ENCODE measurements around the gene ZMIZ1.

The ZMIZ1 gene

GRCh38 chr10:79188154-79188965 lies 119.6 kb downstream of the ZMIZ1 start:
- Histone ChIP-seq H3K4me1 (ENCODE audit: control extremely low read depth in 1 of 4, control insufficient read depth in 4 of 4, insufficient read depth in 4 of 4, low read length in 3 of 4) (peaks cover 5 to 92% (median 86%) of the 10 kb centered on the region in 4 experiments), H3K36me3 (ENCODE audit: control insufficient read depth in 4 of 4, insufficient read depth in 4 of 4, low read length in 3 of 4) (peaks cover 9 to 93% (median 32%) of the 10 kb centered on the region in 4 experiments), H3K27me3 (replicated peaks in 2 of 5; ENCODE audit: control insufficient read depth in 4 of 5, insufficient read depth in 5 of 5, low read length in 4 of 5) (no peaks in the 10 kb centered on the region), H3K9me3 (ENCODE audit: control extremely low read depth in 1 of 5, control insufficient read depth in 4 of 5, insufficient read depth in 2 of 5, low read depth in 1 of 5, low read length in 4 of 5) (no peaks in the 10 kb centered on the region), H3K27ac (ENCODE audit: insufficient read depth in 1 of 2, low read depth in 1 of 2, low read length in 2 of 2, poor library complexity in 1 of 2, severe bottlenecking in 2 of 2) (peak overlapping the region in 1 of 2 experiments; percentile 65), H3K4me3 (ENCODE audit: control insufficient read depth in 1 of 7, extremely low read depth in 1 of 7, insufficient read depth in 4 of 7, low read depth in 2 of 7, low read length in 6 of 7) (no peak overlapping the region)
- CTCF ChIA-PET = interaction anchor here (0.8 to 14.1 kb wide), 11 partner anchors 8 to 181 kb away, joined by 3 to 195 read pairs (median 4); no protein-coding TSS in a partner anchor
- 90% methylated on average over 12 of the region's 14 CpGs for WGBS (ENCODE audit: insufficient coverage)
- DNase-seq = no peak
- POLR2A ChIA-PET = no interaction called here

DNA sequence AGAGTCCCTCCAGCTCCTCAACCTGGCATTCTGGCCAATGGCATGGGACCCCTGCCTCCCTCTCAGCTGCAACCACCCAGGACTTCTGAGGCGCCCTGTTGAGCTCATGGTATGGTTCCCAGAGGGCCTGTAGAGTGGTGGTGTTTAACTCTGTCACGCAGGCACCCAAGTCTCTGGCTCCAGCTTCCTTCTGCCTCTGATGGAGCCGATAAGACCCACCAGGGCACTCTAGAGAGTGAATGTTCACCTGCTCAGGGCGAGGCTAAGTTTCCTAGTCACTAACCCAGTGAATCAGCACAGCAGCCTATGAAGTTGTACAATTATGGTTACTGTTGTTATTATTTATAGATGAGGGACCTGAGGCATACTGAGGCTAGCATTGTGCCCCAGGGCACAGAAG lies 120.4 kb downstream of the ZMIZ1 start:
- no peaks in the 10 kb centered on the region for H3K9me3 ChIP-seq (ENCODE audit: control extremely low read depth in 1 of 5, control insufficient read depth in 4 of 5, insufficient read depth in 2 of 5, low read depth in 1 of 5, low read length in 4 of 5)
- no peaks in the 10 kb centered on the region for H3K27me3 ChIP-seq (replicated peaks in 2 of 5; ENCODE audit: control insufficient read depth in 4 of 5, insufficient read depth in 5 of 5, low read length in 4 of 5)
- peaks cover 10 to 92% (median 35%) of the 10 kb centered on the region in 4 experiments for H3K36me3 ChIP-seq (ENCODE audit: control insufficient read depth in 4 of 4, insufficient read depth in 4 of 4, low read length in 3 of 4)
- POLR2A ChIA-PET = no interaction called here
- 43% methylated on average over 3 of the region's 4 CpGs for WGBS (ENCODE audit: insufficient coverage)
- peak in 2 of 3 donors; percentile 64 to 73 for DNase-seq
- peak overlapping the region; percentile 47 to 65 for H3K27ac ChIP-seq (ENCODE audit: insufficient read depth in 1 of 2, low read depth in 1 of 2, low read length in 2 of 2, poor library complexity in 1 of 2, severe bottlenecking in 2 of 2)
- CTCF ChIA-PET = interaction anchor here (0.9 to 14.1 kb wide), 11 partner anchors 8 to 1142 kb away, joined by 3 to 195 read pairs (median 4); no protein-coding TSS in a partner anchor
- no peak overlapping the region for H3K4me3 ChIP-seq (ENCODE audit: control insufficient read depth in 1 of 7, extremely low read depth in 1 of 7, insufficient read depth in 4 of 7, low read depth in 2 of 7, low read length in 6 of 7)
- H3K4me1 ChIP-seq (ENCODE audit: control extremely low read depth in 1 of 4, control insufficient read depth in 4 of 4, insufficient read depth in 4 of 4, low read length in 3 of 4) = peaks cover 5 to 90% (median 82%) of the 10 kb centered on the region in 4 experiments

GRCh38 chr10:79189853-79190435 lies 121.2 kb downstream of the ZMIZ1 start:
- H3K27ac ChIP-seq (ENCODE audit: insufficient read depth in 1 of 2, low read depth in 1 of 2, low read length in 2 of 2, poor library complexity in 1 of 2, severe bottlenecking in 2 of 2) = peak overlapping the region in 1 of 2 experiments; percentile 65
- ChIA-PET CTCF (interaction anchor here (0.6 to 14.1 kb wide), 12 partner anchors 7 to 1143 kb away, joined by 3 to 195 read pairs (median 4); no protein-coding TSS in a partner anchor), POLR2A (no interaction called here)
- no peaks in the 10 kb centered on the region for H3K27me3 ChIP-seq (replicated peaks in 2 of 5; ENCODE audit: control insufficient read depth in 4 of 5, insufficient read depth in 5 of 5, low read length in 4 of 5)
- H3K4me1 ChIP-seq (ENCODE audit: control extremely low read depth in 1 of 4, control insufficient read depth in 4 of 4, insufficient read depth in 4 of 4, low read length in 3 of 4) = peaks cover 4 to 89% (median 82%) of the 10 kb centered on the region in 4 experiments
- peaks cover 10 to 88% (median 38%) of the 10 kb centered on the region in 4 experiments for H3K36me3 ChIP-seq (ENCODE audit: control insufficient read depth in 4 of 4, insufficient read depth in 4 of 4, low read length in 3 of 4)
- H3K9me3 ChIP-seq (ENCODE audit: control extremely low read depth in 1 of 5, control insufficient read depth in 4 of 5, insufficient read depth in 2 of 5, low read depth in 1 of 5, low read length in 4 of 5) = no peaks in the 10 kb centered on the region
- H3K4me3 ChIP-seq (ENCODE audit: control insufficient read depth in 1 of 7, extremely low read depth in 1 of 7, insufficient read depth in 4 of 7, low read depth in 2 of 7, low read length in 6 of 7) = no peak overlapping the region
- no peak for DNase-seq
- WGBS (ENCODE audit: insufficient coverage) = 96% methylated on average over 9 of the region's 10 CpGs

- Histone ChIP-seq H3K36me3 (ENCODE audit: control insufficient read depth in 4 of 4, insufficient read depth in 4 of 4, low read length in 3 of 4) (peaks cover 10 to 86% (median 39%) of the 10 kb centered on the region in 4 experiments), H3K27me3 (replicated peaks in 2 of 5; ENCODE audit: control insufficient read depth in 4 of 5, insufficient read depth in 5 of 5, low read length in 4 of 5) (no peaks in the 10 kb centered on the region), H3K27ac (ENCODE audit: insufficient read depth in 1 of 2, low read depth in 1 of 2, low read length in 2 of 2, poor library complexity in 1 of 2, severe bottlenecking in 2 of 2) (peak overlapping the region in 1 of 2 experiments; percentile 56), H3K9me3 (ENCODE audit: control extremely low read depth in 1 of 5, control insufficient read depth in 4 of 5, insufficient read depth in 2 of 5, low read depth in 1 of 5, low read length in 4 of 5) (no peaks in the 10 kb centered on the region), H3K4me1 (ENCODE audit: control extremely low read depth in 1 of 4, control insufficient read depth in 4 of 4, insufficient read depth in 4 of 4, low read length in 3 of 4) (peaks cover 0 to 87% (median 79%) of the 10 kb centered on the region in 4 experiments), H3K4me3 (ENCODE audit: control insufficient read depth in 1 of 7, extremely low read depth in 1 of 7, insufficient read depth in 4 of 7, low read depth in 2 of 7, low read length in 6 of 7) (no peak overlapping the region)
- no CpG with 5 or more reads among the region's 1 CpG for WGBS (ENCODE audit: insufficient coverage)
- no peak for DNase-seq
- POLR2A ChIA-PET = no interaction called here
- CTCF ChIA-PET = interaction anchor here (0.6 to 14.1 kb wide), 12 partner anchors 12 to 1144 kb away, joined by 3 to 195 read pairs (median 4); no protein-coding TSS in a partner anchor
Observed at GRCh38 chr10:79190740-79191261, 122.0 kb downstream of the ZMIZ1 start.

DNA sequence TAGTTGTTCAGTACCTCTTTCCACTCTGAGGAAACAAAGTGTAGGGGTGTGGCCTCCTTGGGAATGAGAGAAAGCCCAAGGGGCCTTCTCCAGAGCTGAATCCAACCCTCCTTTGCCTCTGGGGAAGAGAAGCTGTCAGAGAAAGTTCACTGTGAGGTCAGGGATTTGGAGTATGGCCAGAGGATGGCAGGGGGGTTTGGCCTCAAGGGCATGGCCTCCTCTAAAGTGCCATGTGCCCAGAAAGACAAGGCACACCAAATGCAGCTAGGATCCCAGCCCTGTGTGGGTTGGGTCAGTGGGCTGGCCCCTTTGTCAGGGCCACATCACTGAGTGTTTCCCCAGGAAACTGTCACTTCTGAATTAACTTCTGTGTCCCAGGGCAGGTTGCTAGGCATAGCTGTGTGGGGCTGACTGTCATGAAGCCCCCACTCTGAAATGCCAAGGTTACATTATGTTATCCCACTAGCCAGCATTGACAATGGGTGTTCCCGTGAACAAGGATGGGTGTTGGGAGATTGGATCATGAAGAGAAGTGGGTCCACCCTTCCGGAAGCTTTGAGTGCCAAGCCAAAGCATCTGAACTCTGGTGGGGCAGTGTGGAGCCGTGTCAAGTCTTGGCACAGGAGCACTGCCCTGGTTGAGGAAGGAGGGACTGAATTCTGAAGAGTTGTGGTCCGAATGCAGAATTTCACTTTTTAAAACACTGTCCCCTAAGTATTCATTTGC lies 123.3 kb downstream of the ZMIZ1 start:
- Histone ChIP-seq H3K4me1 (ENCODE audit: control extremely low read depth in 1 of 4, control insufficient read depth in 4 of 4, insufficient read depth in 4 of 4, low read length in 3 of 4) (peaks cover 0 to 82% (median 71%) of the 10 kb centered on the region in 4 experiments), H3K9me3 (ENCODE audit: control extremely low read depth in 1 of 5, control insufficient read depth in 4 of 5, insufficient read depth in 2 of 5, low read depth in 1 of 5, low read length in 4 of 5) (no peaks in the 10 kb centered on the region), H3K36me3 (ENCODE audit: control insufficient read depth in 4 of 4, insufficient read depth in 4 of 4, low read length in 3 of 4) (peaks cover 10 to 84% (median 46%) of the 10 kb centered on the region in 4 experiments), H3K27me3 (replicated peaks in 2 of 5; ENCODE audit: control insufficient read depth in 4 of 5, insufficient read depth in 5 of 5, low read length in 4 of 5) (no peaks in the 10 kb centered on the region), H3K27ac (ENCODE audit: insufficient read depth in 1 of 2, low read depth in 1 of 2, low read length in 2 of 2, poor library complexity in 1 of 2, severe bottlenecking in 2 of 2) (peak overlapping the region; percentile 17 to 56), H3K4me3 (ENCODE audit: control insufficient read depth in 1 of 7, extremely low read depth in 1 of 7, insufficient read depth in 4 of 7, low read depth in 2 of 7, low read length in 6 of 7) (no peak overlapping the region)
- ChIA-PET POLR2A (no interaction called here), CTCF (interaction anchor here (0.8 to 14.1 kb wide), 10 partner anchors 10 to 117 kb away, joined by 3 to 195 read pairs (median 4); no protein-coding TSS in a partner anchor)
- DNase-seq = no peak
- 88% methylated on average over 3 of the region's 4 CpGs for WGBS (ENCODE audit: insufficient coverage)

DNA sequence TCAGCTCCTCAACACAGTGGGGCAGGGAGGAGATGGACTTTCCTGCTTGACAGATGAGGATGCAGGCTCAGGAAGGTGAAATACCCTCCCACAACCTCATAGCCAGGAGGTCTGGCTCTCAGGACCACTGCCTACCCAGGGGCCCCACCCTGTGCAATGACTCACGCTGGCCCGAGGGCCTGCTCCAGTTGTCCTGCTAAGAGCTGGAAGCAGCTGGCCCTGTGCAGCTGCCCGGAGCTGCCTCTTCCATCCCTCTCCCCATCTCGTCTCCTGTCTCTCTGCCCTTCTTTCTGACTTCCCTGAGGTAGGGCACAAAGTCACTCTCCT lies 123.9 kb downstream of the ZMIZ1 start:
- Histone ChIP-seq H3K27ac (ENCODE audit: insufficient read depth in 1 of 2, low read depth in 1 of 2, low read length in 2 of 2, poor library complexity in 1 of 2, severe bottlenecking in 2 of 2) (no peak overlapping the region), H3K27me3 (replicated peaks in 2 of 5; ENCODE audit: control insufficient read depth in 4 of 5, insufficient read depth in 5 of 5, low read length in 4 of 5) (no peaks in the 10 kb centered on the region), H3K4me3 (ENCODE audit: control insufficient read depth in 1 of 7, extremely low read depth in 1 of 7, insufficient read depth in 4 of 7, low read depth in 2 of 7, low read length in 6 of 7) (no peak overlapping the region), H3K4me1 (ENCODE audit: control extremely low read depth in 1 of 4, control insufficient read depth in 4 of 4, insufficient read depth in 4 of 4, low read length in 3 of 4) (peaks cover 0 to 77% (median 66%) of the 10 kb centered on the region in 4 experiments), H3K9me3 (ENCODE audit: control extremely low read depth in 1 of 5, control insufficient read depth in 4 of 5, insufficient read depth in 2 of 5, low read depth in 1 of 5, low read length in 4 of 5) (no peaks in the 10 kb centered on the region), H3K36me3 (ENCODE audit: control insufficient read depth in 4 of 4, insufficient read depth in 4 of 4, low read length in 3 of 4) (peaks cover 8 to 83% (median 44%) of the 10 kb centered on the region in 4 experiments)
- ChIA-PET CTCF (interaction anchor here (0.8 to 14.1 kb wide), 10 partner anchors 10 to 117 kb away, joined by 3 to 195 read pairs (median 4); no protein-coding TSS in a partner anchor), POLR2A (no interaction called here)
- 89% methylated on average over 4 of the region's 4 CpGs for WGBS (ENCODE audit: insufficient coverage)
- DNase-seq = no peak

All from common myeloid progenitor, CD34-positive (primary cell).